HG03378 (cell line): ENCODE results near the gene PUS1.

Experiments used
- ATAC-seq: cut with Tn5 transposase; IDR thresholded peaks from one replicate; pipeline ENCODE4 v1.9.1; 2021; ENCODE audit warnings: mild to moderate bottlenecking, moderate library complexity; ENCODE audit not compliant: unreplicated experiment

PUS1 gene

DNA sequence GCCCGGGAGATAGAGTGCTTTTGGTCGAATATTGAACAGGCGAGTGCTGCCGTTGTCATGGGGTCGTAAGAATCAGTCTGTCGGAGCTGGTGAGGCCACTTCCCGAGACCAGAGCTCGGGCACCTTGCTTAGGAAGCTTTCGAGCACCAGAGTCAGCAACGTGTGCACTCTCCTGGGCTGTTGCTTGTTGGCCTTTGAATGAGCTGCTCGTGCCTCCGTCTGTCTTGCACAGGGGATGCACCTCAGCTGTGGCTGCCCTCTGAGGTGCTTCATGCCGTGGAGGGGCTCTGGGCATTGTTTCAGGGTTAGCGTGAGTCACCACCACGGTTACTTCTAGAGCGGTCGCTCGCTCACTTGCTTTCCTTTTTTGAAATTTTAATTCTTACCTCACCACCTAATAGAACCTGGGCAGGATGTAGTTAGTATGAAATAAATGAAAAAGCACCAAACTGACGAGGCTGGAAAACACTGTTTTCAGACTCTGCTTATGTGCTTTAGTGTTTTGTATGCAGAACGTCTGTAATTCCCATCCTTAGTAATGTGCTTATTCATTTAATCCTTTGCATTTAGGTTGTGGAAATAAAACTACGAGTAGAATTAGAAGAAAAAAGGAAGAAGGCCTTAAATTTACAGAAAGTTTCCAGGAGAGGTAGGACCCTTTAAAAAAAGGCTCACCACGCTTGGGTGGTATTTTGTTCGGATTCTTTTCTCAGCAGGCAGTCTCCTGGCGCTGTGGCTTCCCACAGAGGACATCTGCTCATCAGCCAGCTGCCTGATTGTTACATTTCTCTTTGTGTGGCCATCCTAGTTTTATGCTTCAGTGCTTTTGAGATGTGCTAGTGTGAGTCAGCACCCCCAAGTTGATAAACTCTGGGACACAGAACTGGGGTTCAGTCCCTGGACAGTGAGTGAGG, 61.2 kb downstream of the PUS1 start:
- ATAC-seq = no peak

GRCh38 chr12:131990980-131991305, 61.9 kb downstream of the PUS1 start:
- no peak for ATAC-seq

DNA sequence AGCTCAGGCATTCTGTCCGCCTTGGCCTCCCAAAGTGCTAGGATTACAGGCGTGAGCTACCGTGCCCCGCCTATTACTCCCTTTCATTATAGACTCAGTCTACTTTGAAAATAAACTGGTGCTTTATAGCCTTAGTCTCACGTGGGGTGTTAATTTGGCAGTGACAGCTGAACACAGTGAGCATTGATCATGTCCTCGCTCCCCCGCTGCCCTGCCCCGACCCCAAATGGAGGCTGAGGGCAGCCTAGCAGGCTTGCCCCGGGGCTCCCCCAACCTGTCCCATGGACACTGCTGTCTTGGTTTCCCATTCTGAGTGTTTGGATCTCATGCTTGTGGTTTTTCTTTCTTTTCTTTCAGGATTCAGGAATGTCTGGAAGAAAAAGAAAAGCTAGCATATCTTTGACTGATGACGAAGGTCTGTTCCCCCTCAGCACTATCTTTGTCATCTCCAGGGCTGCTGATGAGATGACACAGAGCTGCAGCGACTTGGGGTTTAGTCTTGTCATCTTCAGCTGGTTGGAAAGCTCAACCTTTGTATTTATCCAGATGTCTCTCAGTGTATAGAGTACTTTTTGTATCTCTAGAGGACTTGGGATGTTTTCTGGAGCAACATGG, 62.8 kb downstream of the PUS1 start:
- ATAC-seq = no peak

DNA sequence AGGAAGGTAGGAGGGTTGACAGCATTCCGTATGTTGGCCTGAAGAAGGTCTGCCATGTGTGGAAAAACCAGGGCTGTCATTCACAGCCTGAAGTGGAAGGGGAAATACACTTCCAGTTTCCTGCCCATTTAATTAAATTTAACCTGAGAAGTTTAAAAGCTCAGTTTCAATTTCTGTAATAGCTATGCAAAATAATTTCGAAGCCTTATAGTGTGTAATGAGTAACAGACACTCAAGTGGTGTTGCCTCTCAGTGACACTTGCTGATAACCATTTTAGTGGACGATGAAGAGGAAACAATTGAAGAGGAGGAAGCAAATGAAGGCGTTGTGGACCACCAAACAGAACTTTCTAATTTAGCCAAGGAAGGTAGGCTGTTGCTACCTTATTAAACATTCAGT, 65.5 kb downstream of the PUS1 start:
- no peak for ATAC-seq
